ENCODE measurements around the gene FXR2. TPM values are rescaled to one million over a fixed set of nuclear protein-coding genes. Genes with fewer than 3 reads are reported as not detected.

The FXR2 gene
- total and polyA plus RNA-seq, 5 donors from 2014 or later: 9.7 to 28.7 (median 10.9) TPM

GRCh38 chr17:7583253-7584109 is 31.2 kb downstream of the FXR2 start, which contains the start of gene MPDU1:
MPDU1 (plus strand) TSS chr17:7583852; CDS start chr17:7583863, 11 bp downstream.
- Mint-ChIP-seq H3K27me3 (no peaks in the 10 kb centered on the region), H3K27ac (peak within 1 kb of the TSS; percentile 97 to 100 (median 99)), H3K36me3 (peaks cover 17% of the 10 kb centered on the region), H3K4me3 (peak within 1 kb of the TSS; percentile 97 to 99 (median 99)), H3K4me1 (peaks cover 10 to 67% (median 33%) of the 10 kb centered on the region in 4 donors), H3K9me3 (no peaks in the 10 kb centered on the region)
- Histone ChIP-seq H3K27ac (ENCODE audit: insufficient read depth, low read length, poor library complexity, severe bottlenecking) (peak within 1 kb of the TSS; percentile 94), H3K36me3 (ENCODE audit: control insufficient read depth, insufficient read depth, low read length) (peaks cover 21% of the 10 kb centered on the region), H3K9me3 (ENCODE audit: control insufficient read depth in 2 of 2, low read length in 2 of 2) (no peaks in the 10 kb centered on the region), H3K4me1 (ENCODE audit: control insufficient read depth, insufficient read depth, low read length, poor library complexity, severe bottlenecking) (peaks cover 45% of the 10 kb centered on the region), H3K27me3 (ENCODE audit: control insufficient read depth, insufficient read depth, low read length) (no peaks in the 10 kb centered on the region), H3K4me3 (ENCODE audit: low read depth, low read length) (peak within 1 kb of the TSS; percentile 98)
- ATAC-seq (ENCODE audit: low read depth in 2 of 2) (peak; percentile 80), DNase-seq (peak; percentile 90 to 98 (median 97))

GRCh38 chr17:7582396-7583252 is 32.1 kb downstream of the FXR2 start:
- Histone ChIP-seq H3K27ac (ENCODE audit: insufficient read depth, low read length, poor library complexity, severe bottlenecking) (peak overlapping the region; percentile 94), H3K4me3 (ENCODE audit: low read depth, low read length) (no peak overlapping the region), H3K36me3 (ENCODE audit: control insufficient read depth, insufficient read depth, low read length) (peaks cover 23% of the 10 kb centered on the region), H3K27me3 (ENCODE audit: control insufficient read depth, insufficient read depth, low read length) (no peaks in the 10 kb centered on the region), H3K9me3 (ENCODE audit: control insufficient read depth in 2 of 2, low read length in 2 of 2) (no peaks in the 10 kb centered on the region), H3K4me1 (ENCODE audit: control insufficient read depth, insufficient read depth, low read length, poor library complexity, severe bottlenecking) (peaks cover 45% of the 10 kb centered on the region)
- peaks cover 10 to 76% (median 38%) of the 10 kb centered on the region in 4 donors for H3K4me1 Mint-ChIP-seq
- peak overlapping the region; percentile 64 to 99 (median 98) for H3K4me3 Mint-ChIP-seq
- no peaks in the 10 kb centered on the region for H3K9me3 Mint-ChIP-seq
- H3K27me3 Mint-ChIP-seq: no peaks in the 10 kb centered on the region
- peak overlapping the region; percentile 41 to 97 (median 91) for H3K27ac Mint-ChIP-seq
- no peak for DNase-seq
- ATAC-seq (ENCODE audit: low read depth in 2 of 2): no peak
- peaks cover 25% of the 10 kb centered on the region for H3K36me3 Mint-ChIP-seq

- Mint-ChIP-seq H3K4me1 (peaks cover 10 to 88% (median 46%) of the 10 kb centered on the region in 4 donors), H3K27ac (peak overlapping the region in 2 of 3 donors; percentile 65 to 67), H3K27me3 (no peaks in the 10 kb centered on the region), H3K9me3 (no peaks in the 10 kb centered on the region), H3K36me3 (peaks cover 36% of the 10 kb centered on the region), H3K4me3 (peak overlapping the region in 2 of 4 donors; percentile 77 to 96)
- H3K27ac ChIP-seq (ENCODE audit: insufficient read depth, low read length, poor library complexity, severe bottlenecking): no peak overlapping the region
- H3K4me3 ChIP-seq (ENCODE audit: low read depth, low read length): no peak overlapping the region
- H3K36me3 ChIP-seq (ENCODE audit: control insufficient read depth, insufficient read depth, low read length): peaks cover 30% of the 10 kb centered on the region
- no peaks in the 10 kb centered on the region for H3K27me3 ChIP-seq (ENCODE audit: control insufficient read depth, insufficient read depth, low read length)
- DNase-seq (no peak), ATAC-seq (ENCODE audit: low read depth in 2 of 2) (no peak)
- peaks cover 45% of the 10 kb centered on the region for H3K4me1 ChIP-seq (ENCODE audit: control insufficient read depth, insufficient read depth, low read length, poor library complexity, severe bottlenecking)
- no peaks in the 10 kb centered on the region for H3K9me3 ChIP-seq (ENCODE audit: control insufficient read depth in 2 of 2, low read length in 2 of 2)
Observed at GRCh38 chr17:7580604-7581575, 33.8 kb downstream of the FXR2 start.

- H3K27ac ChIP-seq (ENCODE audit: insufficient read depth, low read length, poor library complexity, severe bottlenecking): peak overlapping the region; percentile 63
- Mint-ChIP-seq H3K36me3 (peaks cover 43% of the 10 kb centered on the region), H3K27me3 (no peaks in the 10 kb centered on the region), H3K4me3 (peak overlapping the region in 3 of 4 donors; percentile 28 to 96 (median 71)), H3K27ac (peak overlapping the region; percentile 67 to 98 (median 90)), H3K9me3 (no peaks in the 10 kb centered on the region), H3K4me1 (peaks cover 10 to 90% (median 47%) of the 10 kb centered on the region in 4 donors)
- no peak overlapping the region for H3K4me3 ChIP-seq (ENCODE audit: low read depth, low read length)
- no peak for ATAC-seq (ENCODE audit: low read depth in 2 of 2)
- H3K27me3 ChIP-seq (ENCODE audit: control insufficient read depth, insufficient read depth, low read length): no peaks in the 10 kb centered on the region
- peaks cover 45% of the 10 kb centered on the region for H3K4me1 ChIP-seq (ENCODE audit: control insufficient read depth, insufficient read depth, low read length, poor library complexity, severe bottlenecking)
- H3K9me3 ChIP-seq (ENCODE audit: control insufficient read depth in 2 of 2, low read length in 2 of 2): no peaks in the 10 kb centered on the region
- DNase-seq: no peak
- H3K36me3 ChIP-seq (ENCODE audit: control insufficient read depth, insufficient read depth, low read length): peaks cover 39% of the 10 kb centered on the region
Observed at GRCh38 chr17:7579834-7580603, 34.7 kb downstream of the FXR2 start.

GRCh38 chr17:7579001-7579833 is 35.5 kb downstream of the FXR2 start, which contains the start of gene CD68:
CD68 (plus strand) TSS chr17:7579638; CDS start chr17:7579678, 40 bp downstream.
- Histone ChIP-seq H3K9me3 (ENCODE audit: control insufficient read depth in 2 of 2, low read length in 2 of 2) (no peaks in the 10 kb centered on the region), H3K4me1 (ENCODE audit: control insufficient read depth, insufficient read depth, low read length, poor library complexity, severe bottlenecking) (peaks cover 46% of the 10 kb centered on the region), H3K27ac (ENCODE audit: insufficient read depth, low read length, poor library complexity, severe bottlenecking) (peak within 1 kb of the TSS; percentile 63), H3K27me3 (ENCODE audit: control insufficient read depth, insufficient read depth, low read length) (no peaks in the 10 kb centered on the region), H3K36me3 (ENCODE audit: control insufficient read depth, insufficient read depth, low read length) (peaks cover 47% of the 10 kb centered on the region), H3K4me3 (ENCODE audit: low read depth, low read length) (peak within 1 kb of the TSS; percentile 2)
- DNase-seq (peak in 1 of 3 donors; percentile 79), ATAC-seq (ENCODE audit: low read depth in 2 of 2) (peak; percentile 50 to 55)
- Mint-ChIP-seq H3K27me3 (no peaks in the 10 kb centered on the region), H3K36me3 (peaks cover 47% of the 10 kb centered on the region), H3K4me3 (peak within 1 kb of the TSS; percentile 48 to 96 (median 64)), H3K4me1 (peaks cover 10 to 91% (median 50%) of the 10 kb centered on the region in 4 donors), H3K27ac (peak within 1 kb of the TSS; percentile 67 to 98 (median 90)), H3K9me3 (no peaks in the 10 kb centered on the region)
